ENCODE measurements around the gene CCDC188.

GRCh38 chr22:20102203-20102780, 48.6 kb downstream of the CCDC188 start:
- TF ChIP-seq CTCF (IDR thresholded peaks at IDR 0.05; ENCODE audit: insufficient read depth, low read length) (no peak), POLR2AphosphoS5 (IDR thresholded peaks at IDR 0.05; ENCODE audit: low read depth) (no peak)
